Uterus (tissue), 4 donors: ENCODE results near the gene NPEPL1. TPM values are rescaled to one million over a fixed set of nuclear protein-coding genes. Genes with fewer than 3 reads are reported as not detected.

Source experiments
- DNase-seq, 2 donors: peaks; one replicate each; pipeline ENCODE4 v3.0.0-alpha.2; 2019 to 2020
- H3K27ac ChIP-seq, 2 donors: fragments of 200-600 bp; sonication (generic); 1 replicate in 1 of 2; 2 replicates in 1 of 2; pipeline ENCODE4 v1.5.1; 2016 to 2018
- H3K27me3 ChIP-seq, 2 donors: fragments of 200-600 bp; sonication (generic); one replicate each; pipeline ENCODE4 v1.5.1; 2018 to 2019; ENCODE audit warnings: control low read depth in 1 of 2
- H3K36me3 ChIP-seq, 2 donors: fragments of 200-600 bp; sonication (generic); one replicate each; pipeline ENCODE4 v1.5.1; 2019; ENCODE audit warnings: control low read depth in 1 of 2
- H3K4me1 ChIP-seq, 2 donors: fragments of 200-600 bp; sonication (generic); one replicate each; pipeline ENCODE4 v1.5.1; 2018 to 2019; ENCODE audit warnings: control low read depth in 1 of 2
- H3K4me3 ChIP-seq, 2 donors: fragments of 200-600 bp; sonication (generic); 1 replicate in 1 of 2; 2 replicates in 1 of 2; pipeline ENCODE4 v1.5.1; 2018 to 2019; ENCODE audit warnings: mild to moderate bottlenecking in 1 of 2
- H3K9me3 ChIP-seq, 2 donors: fragments of 200-600 bp; sonication (generic); one replicate each; pipeline ENCODE4 v1.5.1; 2019; ENCODE audit warnings: control low read depth in 1 of 2
- CTCF ChIP-seq, 4 experiments: fragments of 200-600 bp in 2 of 4; fragments of 450-650 bp in 2 of 4; sonication (generic) in 2 of 4; IDR thresholded peaks; one replicate each; pipeline ENCODE4 v1.5.1; 2016 to 2019; ENCODE audit warnings: antibody characterized with exemption in 4 of 4, mild to moderate bottlenecking in 2 of 4, moderate library complexity in 1 of 4
- POLR2A ChIP-seq, 2 donors: fragments of 450-650 bp; IDR thresholded peaks; one replicate each; pipeline ENCODE4 v1.6.1; 2016; ENCODE audit warnings: antibody characterized with exemption in 2 of 2, mild to moderate bottlenecking in 1 of 2, moderate library complexity in 1 of 2
- intact Hi-C: fragments of 100-400 bp; cut with DNase I; formaldehyde crosslinking; loops from one replicate; pipeline ENCODE4 v1.15.1; 2023; ENCODE audit warnings: low total_unique reads
- total RNA-seq, 4 donors: library from RNA; depleted of rRNA in 3 of 4; stranded (reverse); fragments of >200 nt in 3 of 4; gene quantifications; one replicate each; pipeline versions ENCODE4 v1.1.0 to v1.2.4, GENCODE V29; 2014 to 2023
- donor health status: DM: yes; HTN: yes; CAD: no.

The NPEPL1 gene
- total RNA-seq, 4 donors from 2014 or later, result 14.1 to 35.2 (median 24.7) TPM

GRCh38 chr20:58713801-58714339 is 21.3 kb downstream of the NPEPL1 start:
- TF ChIP-seq CTCF (IDR thresholded peaks at IDR 0.05), result no peak
- no peaks in the 10 kb centered on the region for H3K4me1 ChIP-seq
- no peaks in the 10 kb centered on the region for H3K36me3 ChIP-seq
- H3K4me3 ChIP-seq, result no peak overlapping the region
- no peaks in the 10 kb centered on the region for H3K9me3 ChIP-seq
- H3K27me3 ChIP-seq, result no peaks in the 10 kb centered on the region
- no peak overlapping the region for H3K27ac ChIP-seq
- intact Hi-C loops, result no loop called here
- DNase-seq, result peak in 1 of 2 donors; percentile 5

DNA sequence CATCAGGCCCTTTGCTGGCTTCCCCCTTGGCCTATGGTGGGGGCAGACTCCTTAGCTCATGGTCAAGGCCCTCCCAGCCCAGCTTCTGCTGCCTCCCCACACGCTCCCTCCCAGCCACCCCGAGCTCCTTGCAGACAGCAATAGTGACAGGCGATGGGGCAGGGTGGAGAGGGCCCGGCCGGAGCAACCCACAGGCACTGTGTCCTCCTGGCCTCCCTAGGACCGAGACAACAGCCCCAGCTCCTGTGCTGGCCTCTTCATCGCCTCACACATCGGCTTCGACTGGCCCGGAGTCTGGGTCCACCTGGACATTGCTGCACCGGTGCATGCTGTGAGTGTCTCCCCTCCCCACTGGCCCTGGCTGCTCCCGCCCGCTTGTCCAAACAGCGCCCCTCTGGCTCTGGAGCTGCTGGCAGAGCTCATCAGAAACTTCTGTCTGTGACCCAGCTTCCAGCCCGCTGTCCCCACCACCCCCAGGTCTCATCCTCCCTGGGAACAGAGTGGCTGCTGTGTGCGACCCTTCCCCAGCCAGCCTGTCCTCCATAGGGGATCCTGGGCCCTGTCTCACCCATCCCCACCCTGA is 21.8 kb downstream of the NPEPL1 start:
- peak; percentile 10 to 11 for DNase-seq
- intact Hi-C loops, result no loop called here
- Histone ChIP-seq H3K36me3 (no peaks in the 10 kb centered on the region), H3K27me3 (no peaks in the 10 kb centered on the region), H3K9me3 (no peaks in the 10 kb centered on the region), H3K27ac (no peak overlapping the region), H3K4me3 (no peak overlapping the region), H3K4me1 (no peaks in the 10 kb centered on the region)
- TF ChIP-seq CTCF (IDR thresholded peaks at IDR 0.05), result no peak
- no peak for TF ChIP-seq POLR2A (IDR thresholded peaks at IDR 0.05)

DNA sequence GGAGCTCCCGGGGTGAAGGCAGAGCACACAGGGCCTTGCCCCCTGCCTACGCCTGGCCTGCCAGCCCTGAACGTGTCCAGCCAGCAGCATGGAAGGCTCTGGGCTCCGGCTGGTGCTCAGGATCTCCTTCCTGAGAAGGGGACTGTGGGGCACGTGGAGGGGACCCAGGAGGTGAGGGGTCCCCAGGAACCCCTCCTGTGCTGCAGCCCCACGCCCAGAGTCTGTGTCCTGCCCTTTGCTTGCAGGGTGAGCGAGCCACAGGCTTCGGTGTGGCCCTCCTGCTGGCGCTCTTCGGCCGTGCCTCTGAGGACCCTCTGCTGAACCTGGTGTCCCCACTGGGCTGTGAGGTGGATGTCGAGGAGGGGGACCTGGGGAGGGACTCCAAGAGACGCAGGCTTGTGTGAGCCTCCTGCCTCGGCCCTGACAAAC is 22.3 kb downstream of the NPEPL1 start:
- Histone ChIP-seq H3K4me3 (no peak overlapping the region), H3K36me3 (no peaks in the 10 kb centered on the region), H3K27ac (no peak overlapping the region), H3K27me3 (no peaks in the 10 kb centered on the region), H3K4me1 (no peaks in the 10 kb centered on the region), H3K9me3 (no peaks in the 10 kb centered on the region)
- TF ChIP-seq CTCF (IDR thresholded peaks at IDR 0.05) (no peak), POLR2A (IDR thresholded peaks at IDR 0.05) (no peak)
- peak in 1 of 2 donors; percentile 4 for DNase-seq
- intact Hi-C loops, result no loop called here

DNA sequence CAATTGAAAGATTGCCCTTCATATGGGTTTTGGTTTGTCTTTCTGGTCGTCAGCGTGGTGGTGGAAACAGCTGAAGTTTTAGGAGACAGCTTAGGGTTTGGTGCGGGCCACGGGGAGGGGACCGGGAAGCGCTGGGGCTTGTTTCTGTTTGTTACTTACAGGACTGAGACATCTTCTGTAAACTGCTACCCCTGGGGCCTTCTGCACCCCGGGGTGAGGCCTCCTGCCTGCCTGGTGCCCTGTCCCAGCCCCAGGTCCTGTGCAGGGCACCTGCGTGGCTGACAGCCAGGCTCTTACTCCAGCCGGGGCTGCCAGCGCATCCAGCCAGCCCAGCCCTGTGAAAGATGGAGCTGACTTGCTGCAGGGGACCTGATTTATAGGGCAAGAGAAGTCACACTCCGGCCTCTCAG is 22.8 kb downstream of the NPEPL1 start:
- peak in 1 of 2 donors; percentile 5 for DNase-seq
- TF ChIP-seq CTCF (IDR thresholded peaks at IDR 0.05) (no peak), POLR2A (IDR thresholded peaks at IDR 0.05) (no peak)
- no peak overlapping the region for H3K27ac ChIP-seq
- no peaks in the 10 kb centered on the region for H3K27me3 ChIP-seq
- H3K4me1 ChIP-seq, result no peaks in the 10 kb centered on the region
- no peak overlapping the region for H3K4me3 ChIP-seq
- H3K9me3 ChIP-seq, result no peaks in the 10 kb centered on the region
- intact Hi-C loops, result no loop called here
- H3K36me3 ChIP-seq, result no peaks in the 10 kb centered on the region

DNA sequence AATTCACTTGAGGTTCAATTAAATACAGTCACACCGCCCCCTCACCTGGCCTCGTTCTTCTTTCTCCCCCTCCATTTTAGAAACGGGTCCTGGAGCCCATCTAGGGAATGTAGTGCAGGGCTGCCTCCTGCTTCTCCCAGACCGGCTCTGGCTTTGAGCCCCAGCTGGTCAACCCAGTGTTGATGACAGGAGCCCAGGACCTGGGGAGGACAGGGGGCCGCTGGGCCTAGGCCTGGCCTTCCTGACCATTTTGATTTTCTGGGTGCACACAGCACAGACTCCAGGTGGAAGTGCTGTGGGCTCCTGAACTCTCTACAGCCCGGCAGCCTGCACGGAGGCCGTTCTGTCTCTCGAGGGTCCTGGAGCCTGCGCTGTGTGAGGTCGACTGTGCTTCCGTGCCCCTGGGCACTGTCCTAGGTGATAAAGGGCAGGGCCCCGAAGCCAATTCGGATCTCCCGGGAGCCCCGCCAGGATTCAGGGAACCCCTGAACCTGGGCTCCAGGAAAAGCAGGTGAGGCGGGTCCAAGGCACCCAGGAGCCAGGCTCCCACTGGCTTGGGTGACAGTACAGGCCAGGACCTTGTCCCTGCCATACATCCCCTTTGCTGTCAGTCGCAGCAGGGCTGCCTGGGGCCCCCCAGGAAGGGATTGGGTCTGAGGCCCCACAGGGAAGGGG is 23.3 kb downstream of the NPEPL1 start:
- H3K4me3 ChIP-seq, result no peak overlapping the region
- H3K27me3 ChIP-seq, result no peaks in the 10 kb centered on the region
- TF ChIP-seq POLR2A (IDR thresholded peaks at IDR 0.05), result no peak
- TF ChIP-seq CTCF (IDR thresholded peaks at IDR 0.05), result no peak
- no peaks in the 10 kb centered on the region for H3K36me3 ChIP-seq
- intact Hi-C loops, result no loop called here
- no peak overlapping the region for H3K27ac ChIP-seq
- H3K9me3 ChIP-seq, result no peaks in the 10 kb centered on the region
- H3K4me1 ChIP-seq, result no peaks in the 10 kb centered on the region
- no peak for DNase-seq
